ELF-1 (cell line): ENCODE data around the gene KMT5C.

ENCODE experiments used
- DNase-seq: peaks from one replicate; pipeline ENCODE4 v3.0.0-alpha.2; 2016; ENCODE audit warnings: low read depth, low spot score

The KMT5C gene

DNA sequence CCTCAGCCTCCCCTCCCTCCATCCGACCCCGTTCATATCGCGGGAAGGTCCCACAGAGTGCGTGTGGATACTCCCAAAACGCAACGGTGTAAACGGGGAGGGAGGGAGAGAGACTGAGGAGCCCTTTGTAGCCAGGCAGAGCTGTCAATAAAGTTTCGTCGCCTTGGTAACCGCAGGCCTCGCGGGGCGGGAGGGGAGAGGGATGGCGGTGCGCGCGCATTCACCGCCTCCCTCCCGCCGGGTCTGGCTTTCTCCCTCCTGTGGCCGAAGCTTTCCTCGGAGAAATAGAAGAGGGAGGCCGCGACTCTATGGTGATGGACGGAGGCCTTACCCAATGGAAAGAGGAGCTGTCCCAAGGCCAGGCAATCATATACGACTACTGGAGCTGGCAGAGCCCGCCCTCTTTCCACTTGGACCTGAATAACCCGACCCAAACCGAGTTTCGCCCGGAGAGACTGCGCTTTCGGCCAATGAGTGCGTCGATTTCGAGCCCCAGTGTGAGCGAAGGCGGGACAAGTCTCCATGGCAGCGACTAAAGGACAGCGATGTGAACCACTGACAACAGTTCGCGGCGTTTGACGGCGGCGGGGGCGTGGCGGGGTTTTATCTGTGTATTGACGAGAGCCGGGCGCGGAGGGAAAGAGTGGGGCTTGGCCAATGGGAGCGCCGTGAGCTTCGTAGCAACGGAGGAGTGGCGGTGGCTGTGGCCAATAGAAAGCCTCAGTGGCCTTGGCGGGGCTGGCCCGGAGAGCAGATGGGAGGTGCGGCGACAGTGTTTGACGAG is at the start of gene KMT5C:
Gene KMT5C, plus strand, starts transcription at position 772 of the 784 bp plus-strand sequence. CDS start 2,061 bp downstream, outside the sequence.
- DNase-seq: peak; percentile 100

DNA sequence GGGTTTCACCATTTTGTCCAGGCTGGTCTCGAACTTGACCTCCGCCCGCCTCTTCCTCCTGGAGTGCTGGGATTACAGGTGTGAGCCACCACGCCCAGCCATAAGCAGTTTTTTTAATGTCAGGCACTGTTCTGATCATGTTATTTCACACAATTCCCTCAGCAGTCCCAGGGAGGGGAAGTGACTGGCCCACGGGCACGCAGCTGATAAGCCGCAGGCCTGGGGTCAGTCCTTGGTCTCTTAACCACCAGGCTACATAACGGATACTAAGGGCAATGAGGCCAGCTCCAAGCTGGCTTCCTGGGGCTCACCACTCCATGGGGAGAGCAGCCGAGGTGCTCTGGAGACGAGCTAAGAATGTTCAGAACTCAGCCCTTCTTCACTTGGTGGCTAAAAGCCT is 42.4 kb upstream of the KMT5C start:
- DNase-seq: no peak

DNA sequence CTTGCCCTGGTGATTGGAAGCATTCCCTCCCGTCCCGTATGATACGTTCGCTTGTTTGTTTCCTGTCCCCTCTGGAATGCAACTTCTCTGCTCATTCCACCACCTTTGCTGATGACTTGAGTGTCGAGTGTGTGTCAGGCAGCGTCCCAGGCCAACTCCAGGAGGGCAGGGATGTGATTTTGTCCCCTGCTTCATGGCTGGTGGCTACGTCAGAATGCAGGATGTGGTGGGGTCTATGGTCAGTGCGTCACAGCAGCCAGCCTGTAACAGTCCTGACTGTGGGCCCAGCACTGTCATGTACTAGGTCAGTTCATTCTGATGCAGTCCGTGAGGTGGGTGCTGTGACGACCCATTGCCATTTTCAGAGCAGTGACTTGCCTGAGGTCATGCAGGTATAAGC is 39.7 kb upstream of the KMT5C start:
- DNase-seq: no peak

DNA sequence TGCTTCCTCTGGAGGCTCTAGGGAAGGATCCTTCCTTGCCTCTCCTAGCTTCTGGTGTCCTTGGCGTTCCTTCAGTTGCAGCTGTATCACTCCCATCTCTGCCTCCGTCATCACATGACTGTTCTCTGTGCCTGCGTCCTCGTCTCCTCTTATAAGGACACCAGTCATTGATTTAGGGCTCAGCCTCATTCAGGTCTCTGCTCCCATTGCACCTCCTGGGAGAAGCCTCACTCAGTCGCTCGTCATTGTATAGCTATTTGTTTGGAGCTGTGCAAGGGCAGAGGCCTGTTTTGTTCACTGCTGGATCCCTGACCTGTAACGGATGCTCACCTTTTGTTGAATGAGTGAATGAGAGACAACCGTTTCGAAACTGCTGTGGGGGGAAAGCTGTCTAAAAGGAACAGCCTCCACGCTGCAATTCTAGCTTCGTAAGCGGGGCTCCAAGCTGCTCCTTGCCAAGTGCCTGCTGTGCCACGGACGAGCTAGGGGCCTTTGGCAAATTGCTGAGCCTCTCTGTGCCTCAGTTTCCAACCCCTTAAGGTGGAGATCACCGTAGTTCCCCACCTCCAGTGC is 38.7 kb upstream of the KMT5C start:
- no peak for DNase-seq

DNA sequence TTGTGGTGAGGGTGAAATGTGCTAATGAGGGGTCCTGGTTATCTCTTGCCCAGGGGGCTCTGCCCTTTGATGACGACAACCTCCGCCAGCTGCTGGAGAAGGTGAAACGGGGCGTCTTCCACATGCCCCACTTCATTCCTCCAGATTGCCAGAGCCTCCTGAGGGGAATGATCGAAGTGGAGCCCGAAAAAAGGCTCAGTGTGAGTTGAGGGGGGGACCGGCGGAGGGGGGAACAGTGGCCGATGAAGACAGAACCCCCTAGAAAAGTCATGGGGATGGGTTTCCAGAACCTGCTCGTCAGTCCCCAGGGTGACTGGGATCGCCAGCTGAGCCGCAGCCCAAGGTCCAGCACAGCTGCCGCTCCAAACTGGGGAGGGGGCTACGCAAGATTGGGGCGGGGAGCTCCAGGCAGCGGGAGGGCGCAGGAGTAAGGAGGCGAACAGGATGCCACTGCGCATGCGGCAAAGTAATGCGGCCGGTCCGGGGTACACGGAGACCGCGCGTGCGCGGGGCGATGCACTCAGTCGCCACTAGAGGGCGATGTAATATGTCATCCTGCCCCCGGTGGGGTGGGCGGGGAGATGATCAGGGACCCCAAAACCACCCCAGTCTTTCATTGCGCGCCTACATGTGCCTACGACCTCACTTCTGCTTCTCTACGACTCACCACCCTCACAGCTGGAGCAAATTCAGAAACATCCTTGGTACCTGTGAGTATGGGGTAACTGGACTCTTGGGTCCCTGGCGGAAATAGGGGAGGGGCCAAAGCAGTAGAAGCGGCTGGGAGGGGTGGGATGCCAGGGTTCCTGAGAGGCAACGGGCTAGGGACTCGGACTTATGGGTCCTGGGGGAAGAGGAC is 38.0 kb upstream of the KMT5C start:
- peak; percentile 89 for DNase-seq

DNA sequence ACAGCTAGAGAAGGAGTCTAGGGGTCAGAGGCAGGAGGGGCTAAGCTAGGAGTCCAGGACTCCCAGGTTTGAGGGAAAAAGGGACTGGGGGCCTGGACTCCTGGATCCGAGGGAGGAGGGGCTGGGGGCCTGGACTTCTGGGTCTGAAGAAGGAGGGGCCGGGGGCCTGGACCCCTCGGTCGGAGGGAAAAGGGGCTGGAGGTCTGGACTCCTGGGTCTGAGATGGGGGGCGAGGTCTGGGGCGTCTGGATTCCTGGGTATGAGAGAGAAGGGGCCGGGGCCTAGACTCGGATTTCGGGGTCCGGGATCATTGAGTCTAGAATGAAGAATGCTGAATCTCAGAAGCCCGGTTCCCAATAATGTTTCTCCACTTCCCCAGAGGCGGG is 37.4 kb upstream of the KMT5C start:
- no peak for DNase-seq

DNA sequence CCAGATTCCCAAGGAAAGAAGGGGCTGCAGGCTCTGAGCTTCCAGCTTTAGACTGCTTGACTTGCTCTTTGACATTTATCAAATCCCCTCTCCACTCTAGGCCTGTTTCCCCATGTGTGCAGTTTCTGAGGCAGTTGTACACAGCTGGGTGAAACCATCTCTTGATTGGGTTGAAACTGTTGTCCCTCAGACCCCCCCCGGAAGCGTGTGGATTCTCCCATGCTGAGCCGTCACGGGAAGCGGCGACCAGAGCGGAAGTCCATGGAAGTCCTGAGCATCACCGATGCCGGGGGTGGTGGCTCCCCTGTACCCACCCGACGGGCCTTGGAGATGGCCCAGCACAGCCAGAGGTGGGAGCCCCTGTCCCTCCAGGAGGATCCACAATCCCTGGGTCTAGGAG is 36.2 kb upstream of the KMT5C start:
- no peak for DNase-seq

DNA sequence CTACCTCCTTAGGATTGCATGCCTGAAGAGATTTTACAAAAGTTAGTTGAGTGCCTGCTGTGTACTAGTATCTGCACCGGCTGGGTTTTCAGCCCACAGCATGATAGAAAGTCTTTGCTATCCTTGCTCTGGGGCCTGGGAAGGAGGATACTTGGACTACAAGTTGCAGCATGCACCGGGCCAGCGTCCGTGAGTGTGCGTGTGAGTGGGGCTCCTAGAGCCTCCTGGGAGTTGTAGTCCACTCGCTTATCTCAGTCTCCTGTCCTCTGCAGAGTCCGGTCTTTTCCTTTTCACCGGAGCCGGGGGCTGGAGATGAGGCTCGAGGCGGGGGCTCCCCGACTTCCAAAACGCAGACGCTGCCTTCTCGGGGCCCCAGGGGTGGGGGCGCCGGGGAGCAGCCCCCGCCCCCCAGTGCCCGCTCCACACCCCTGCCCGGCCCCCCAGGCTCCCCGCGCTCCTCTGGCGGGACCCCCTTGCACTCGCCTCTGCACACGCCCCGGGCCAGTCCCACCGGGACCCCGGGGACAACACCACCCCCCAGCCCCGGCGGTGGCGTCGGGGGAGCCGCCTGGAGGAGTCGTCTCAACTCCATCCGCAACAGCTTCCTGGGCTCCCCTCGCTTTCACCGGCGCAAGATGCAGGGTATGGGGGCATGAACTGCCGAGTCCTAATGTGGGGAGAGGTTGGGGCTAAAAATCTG is 35.2 kb upstream of the KMT5C start:
- peak; percentile 67 for DNase-seq

DNA sequence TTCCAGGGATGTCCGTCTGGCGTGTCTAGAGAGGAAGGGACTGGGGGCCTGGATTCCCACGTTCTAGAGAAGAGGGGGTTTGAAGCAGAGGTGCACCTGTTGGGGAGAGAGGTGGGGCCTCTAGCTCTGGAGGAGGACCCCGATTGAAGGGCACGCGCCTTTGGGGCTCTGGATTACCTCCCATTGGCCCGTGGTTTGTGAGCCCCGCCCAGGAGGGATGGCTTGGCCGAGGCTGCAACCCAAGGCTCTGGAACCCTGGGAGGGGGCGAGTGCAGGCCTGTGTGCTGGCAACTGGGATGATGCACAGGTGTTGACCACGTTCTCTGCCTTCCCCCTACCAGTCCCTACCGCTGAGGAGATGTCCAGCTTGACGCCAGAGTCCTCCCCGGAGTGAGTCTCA is 34.7 kb upstream of the KMT5C start:
- DNase-seq: no peak

DNA sequence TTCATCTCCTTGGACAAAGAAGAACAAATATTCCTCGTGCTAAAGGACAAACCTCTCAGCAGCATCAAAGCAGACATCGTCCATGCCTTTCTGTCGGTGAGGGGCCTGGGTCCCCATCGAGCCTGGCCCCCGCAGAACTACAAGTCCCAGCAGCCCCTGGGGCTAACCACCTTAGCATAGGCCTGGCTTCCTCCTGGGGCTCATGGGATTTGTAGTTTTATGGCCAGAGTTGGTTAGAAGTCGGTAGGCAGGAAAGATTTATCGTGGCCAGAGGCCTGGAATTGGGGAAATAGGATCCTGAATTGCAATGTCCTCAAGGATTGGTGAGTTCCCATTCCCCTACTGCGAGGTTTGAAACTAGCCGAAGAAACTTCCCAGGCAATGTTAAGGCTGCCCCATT is 34.2 kb upstream of the KMT5C start:
- DNase-seq: peak; percentile 67

DNA sequence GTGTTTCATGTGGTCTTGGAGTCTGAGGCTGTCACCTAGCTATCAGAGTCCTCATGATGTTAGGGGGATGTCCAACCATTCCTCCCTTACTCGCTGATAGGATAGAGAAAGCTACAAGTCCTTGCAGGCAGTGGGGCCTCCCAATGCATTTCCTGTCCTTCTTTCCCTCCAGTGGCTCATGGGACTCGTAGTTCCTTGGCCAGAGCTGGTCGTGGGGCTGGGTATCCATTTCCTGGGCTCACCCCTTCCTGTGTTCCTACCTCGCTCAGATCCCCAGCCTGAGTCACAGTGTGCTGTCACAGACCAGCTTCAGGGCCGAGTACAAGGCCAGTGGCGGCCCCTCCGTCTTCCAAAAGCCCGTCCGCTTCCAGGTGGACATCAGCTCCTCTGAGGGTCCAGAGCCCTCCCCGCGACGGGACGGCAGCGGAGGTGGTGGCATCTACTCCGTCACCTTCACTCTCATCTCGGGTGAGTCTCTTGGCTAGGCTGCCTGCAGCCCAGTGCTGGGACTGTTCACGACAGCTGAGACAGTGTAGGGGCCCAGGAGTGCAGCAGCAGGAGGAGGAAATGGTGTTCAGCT is 33.6 kb upstream of the KMT5C start:
- no peak for DNase-seq

DNA sequence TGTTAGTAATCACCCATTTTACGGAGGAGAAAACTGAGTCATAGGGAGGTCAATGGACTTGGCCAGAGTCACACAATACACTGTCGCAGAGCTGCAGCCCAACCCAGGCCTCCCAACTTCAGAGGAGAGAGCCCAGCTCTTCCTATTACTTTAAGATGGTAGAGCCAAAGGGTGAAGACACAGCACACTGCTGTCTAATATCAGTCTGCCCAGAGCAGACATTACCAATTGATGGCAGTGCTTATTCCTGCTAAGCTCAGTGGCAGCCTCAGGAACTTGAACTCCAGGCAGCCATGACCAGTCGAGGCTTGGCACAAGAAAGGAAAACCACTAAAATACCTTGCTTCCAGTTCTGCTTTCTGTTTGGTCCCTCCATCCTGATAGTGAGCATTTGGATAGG is 33.0 kb upstream of the KMT5C start:
- DNase-seq: no peak

DNA sequence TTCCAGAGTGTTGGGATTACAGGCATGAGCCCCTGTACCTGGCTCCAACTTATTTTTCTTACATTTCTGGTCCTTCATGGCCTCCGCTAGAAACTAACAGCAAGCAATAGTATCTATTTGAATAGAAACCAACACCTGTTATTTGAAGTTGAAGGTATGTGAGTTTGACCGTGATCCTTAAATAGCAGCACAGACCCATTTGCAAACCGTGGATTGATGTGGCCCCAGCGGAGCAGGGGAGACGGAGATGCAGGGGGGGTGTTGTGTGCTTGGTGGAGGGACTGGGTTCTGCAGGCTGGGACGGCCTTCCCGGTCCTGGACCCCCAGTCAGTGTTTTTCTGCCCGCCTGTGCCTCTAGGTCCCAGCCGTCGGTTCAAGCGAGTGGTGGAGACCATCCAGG is 31.4 kb upstream of the KMT5C start:
- DNase-seq: no peak

DNA sequence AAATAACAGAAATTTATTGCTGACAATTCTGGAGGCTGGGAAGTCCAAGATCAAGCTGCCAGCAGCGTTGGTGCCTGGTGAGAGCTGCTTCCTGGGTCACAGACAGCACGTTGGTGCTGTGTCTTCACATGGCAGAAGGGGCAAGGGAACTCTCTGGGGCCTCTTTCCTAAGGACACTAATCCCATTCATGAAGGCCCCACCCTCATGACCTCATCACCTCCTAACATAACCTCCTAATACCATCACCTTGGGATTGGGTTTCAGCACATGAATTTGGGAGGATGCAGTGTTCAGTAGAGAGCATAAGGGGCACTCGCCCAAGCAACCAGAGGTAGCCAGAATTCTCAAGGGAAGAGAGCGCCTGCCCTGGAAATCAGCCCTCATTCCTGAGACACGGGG is 30.2 kb upstream of the KMT5C start:
- DNase-seq: no peak

DNA sequence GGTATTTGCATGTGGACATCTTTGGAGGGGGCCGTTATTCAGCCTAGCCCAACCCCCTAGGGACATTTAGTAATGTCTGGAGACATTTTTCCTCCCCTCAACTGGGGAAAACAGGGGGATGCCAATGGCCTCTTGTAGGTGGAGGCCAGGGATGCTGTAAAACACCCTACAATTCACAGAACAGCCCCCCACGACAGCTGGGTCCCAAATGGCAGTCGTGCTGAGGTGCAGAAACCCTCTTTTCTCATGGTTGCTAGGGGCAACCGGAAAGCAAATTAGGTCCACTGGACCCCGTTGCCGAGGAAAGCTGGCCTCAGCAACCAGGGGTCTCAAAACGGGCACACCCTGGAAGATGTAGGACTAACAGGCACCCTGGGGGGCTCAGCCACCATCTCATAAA is 29.2 kb upstream of the KMT5C start:
- no peak for DNase-seq

DNA sequence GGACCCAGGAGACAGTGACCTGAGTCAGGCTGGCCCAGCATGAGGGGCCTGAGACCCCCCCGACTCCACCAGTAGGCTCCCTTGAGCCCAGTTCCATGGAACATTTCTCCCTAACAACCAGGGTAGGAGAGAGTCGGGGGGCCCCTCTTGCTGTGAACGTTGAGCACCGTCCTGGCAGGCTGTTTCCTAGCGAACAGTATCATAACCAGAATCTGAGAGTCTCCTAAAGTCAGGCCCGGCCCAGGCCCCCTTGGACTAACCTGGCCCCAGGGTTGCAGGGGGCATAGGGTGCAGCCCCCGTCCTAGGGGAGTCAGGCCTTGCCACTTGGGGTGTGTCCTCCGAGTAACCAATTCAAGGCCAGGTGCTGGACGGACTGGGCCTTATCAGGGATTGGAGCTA is 28.3 kb upstream of the KMT5C start:
- no peak for DNase-seq

DNA sequence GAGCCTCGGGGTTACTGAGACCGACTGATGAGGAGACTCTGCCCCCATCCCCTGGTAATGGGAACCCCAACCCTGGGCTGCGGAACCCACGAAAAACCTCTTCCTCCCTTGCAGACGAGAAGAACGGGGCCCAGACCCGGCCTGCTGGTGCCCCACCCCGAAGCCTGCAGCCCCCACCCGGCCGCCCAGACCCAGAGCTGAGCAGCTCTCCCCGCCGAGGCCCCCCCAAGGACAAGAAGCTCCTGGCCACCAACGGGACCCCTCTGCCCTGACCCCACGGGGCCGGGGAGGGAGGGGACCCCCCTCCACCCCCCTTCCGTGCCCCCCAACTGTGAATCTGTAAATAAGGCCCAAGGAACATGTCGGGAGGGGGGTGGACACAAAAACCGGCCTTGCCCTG is 27.9 kb upstream of the KMT5C start:
- no peak for DNase-seq

DNA sequence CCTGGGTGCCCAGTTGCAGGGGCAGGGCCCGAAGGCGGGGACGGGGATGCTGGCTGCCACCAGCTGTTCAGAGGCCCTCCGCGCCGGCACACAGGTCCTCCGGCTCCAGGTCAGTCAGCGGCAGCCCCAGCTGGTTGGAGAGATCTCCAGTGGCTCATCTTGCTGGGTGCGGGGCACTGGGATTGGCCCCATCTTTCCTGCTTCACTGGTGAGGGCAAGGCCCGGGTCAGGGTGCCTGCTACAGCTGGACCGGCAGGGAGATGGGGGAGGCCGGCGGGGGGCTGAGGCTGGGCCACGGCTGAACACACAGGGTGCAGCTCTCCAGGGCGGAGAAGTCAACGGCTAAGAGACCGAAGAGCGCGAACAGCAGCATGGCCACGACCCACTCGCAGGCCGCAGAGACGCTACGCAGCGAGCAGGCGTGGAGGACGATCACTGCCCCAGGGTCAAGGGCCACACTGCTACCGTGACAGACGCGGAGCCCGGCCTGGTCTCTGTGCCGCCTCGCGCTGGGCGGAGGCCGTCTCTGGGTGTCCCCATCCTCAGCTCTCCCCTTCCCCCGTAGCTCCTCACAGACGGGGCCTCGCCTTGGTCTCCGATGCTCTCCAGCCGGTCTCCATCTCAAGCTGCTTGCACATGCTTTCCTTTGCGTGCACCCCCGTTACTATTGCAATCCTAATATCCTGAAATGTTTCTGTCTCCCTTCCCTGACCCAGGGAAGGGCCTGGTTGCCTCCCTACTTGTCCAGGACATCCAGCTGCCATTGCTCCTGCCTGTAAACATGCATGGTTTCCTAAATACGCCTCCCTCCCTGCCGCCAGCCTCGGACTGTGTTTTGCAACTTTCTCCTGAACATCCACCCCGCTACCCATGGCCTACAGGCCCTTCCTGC is 26.8 kb upstream of the KMT5C start:
- DNase-seq: no peak

DNA sequence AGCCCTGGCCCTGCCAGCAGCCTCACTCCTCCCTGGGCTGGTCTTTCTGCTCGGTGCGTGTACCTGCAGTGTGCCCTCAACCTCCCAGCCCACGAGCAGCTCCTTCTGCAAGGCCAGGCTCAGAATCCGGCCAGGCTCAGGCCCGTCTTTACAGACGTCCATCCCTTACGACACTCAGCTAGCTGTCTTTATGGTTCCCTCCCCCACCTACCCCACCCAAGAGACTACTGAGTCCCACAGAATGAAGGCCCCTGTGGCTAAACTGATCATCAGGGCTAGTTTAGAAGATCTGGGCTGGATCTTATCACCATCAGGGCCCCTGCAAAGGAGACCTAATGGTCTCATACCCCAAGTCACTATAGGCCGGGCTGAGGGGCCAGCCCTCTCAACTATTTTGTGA is 25.3 kb upstream of the KMT5C start:
- no peak for DNase-seq

DNA sequence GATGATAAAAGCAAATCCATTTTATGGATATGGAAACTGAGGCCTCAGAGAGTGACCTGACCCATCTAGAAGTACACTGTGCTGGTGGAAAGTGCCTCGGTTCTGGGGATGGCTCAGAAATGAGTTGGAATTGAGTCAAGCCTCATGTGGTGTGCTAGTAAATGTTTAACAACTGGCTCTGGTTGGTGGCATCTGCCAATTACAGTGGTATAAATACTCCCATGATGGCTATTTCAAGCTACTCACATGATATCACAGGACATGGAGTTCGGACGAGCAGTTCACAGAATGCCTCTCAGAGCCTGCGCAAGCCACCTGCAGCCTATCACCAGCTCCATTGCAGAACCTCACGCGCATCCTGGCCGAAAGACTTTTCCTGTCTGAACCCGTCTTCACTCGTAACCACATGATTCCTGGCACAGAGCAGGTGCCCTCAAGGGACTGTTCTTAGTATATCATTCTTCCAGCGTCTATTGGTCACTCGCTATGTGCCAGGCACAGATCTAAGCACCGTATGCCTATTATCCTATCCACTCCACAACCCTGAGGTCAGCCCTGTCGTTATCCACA is 23.6 kb upstream of the KMT5C start:
- DNase-seq: no peak
